Right cardiac atrium (tissue), 5 donors: ENCODE results near the gene PCBP3. TPM values are rescaled to one million over a fixed set of nuclear protein-coding genes. Genes with fewer than 3 reads are reported as not detected.

Source experiments
- ATAC-seq, 2 donors: fragments of 200-7000 bp; cut with Tn5 transposase; one replicate each; pipeline versions ENCODE4 v1.8.0 to v1.9.1; 2020; ENCODE audit warnings: moderate library complexity in 2 of 2, mild to moderate bottlenecking in 1 of 2
- DNase-seq, 3 donors: peaks; one replicate each; pipeline ENCODE4 v3.0.0-alpha.2; 2020
- H3K27ac ChIP-seq: one replicate; pipeline ENCODE4 v1.5.1; 2013; ENCODE audit warnings: mild to moderate bottlenecking, low read length, control low read depth, moderate library complexity
- H3K27me3 ChIP-seq: one replicate; pipeline ENCODE4 v1.6.1; 2013; ENCODE audit not compliant: control insufficient read depth, insufficient read depth
- H3K4me1 ChIP-seq: one replicate; pipeline ENCODE4 v1.6.1; 2013; ENCODE audit warnings: low read length; ENCODE audit not compliant: control insufficient read depth, insufficient read depth
- H3K4me3 ChIP-seq: one replicate; pipeline ENCODE4 v1.5.1; 2013; ENCODE audit warnings: low read length, control low read depth
- H3K9me3 ChIP-seq: one replicate; pipeline ENCODE4 v1.6.1; 2013; ENCODE audit warnings: low read length; ENCODE audit not compliant: control insufficient read depth
- WGBS: extraction: QIAGEN DNeasy Blood & Tissue Kit; methylation state at CpG from one replicate; pipeline ENCODE4 v1.1.7; 2013; 5-methylcytosine and 5-hydroxymethylcytosine counted together
- intact Hi-C, 4 donors: fragments of 100-400 bp; cut with DNase I; formaldehyde crosslinking; loops; one replicate each; pipeline versions ENCODE4 v1.11.0 to v1.14.0; 2022 to 2023
- polyA plus RNA-seq: library from polyadenylated mRNA; stranded (reverse); fragments of 200-250 nt; gene quantifications from one replicate; pipeline ENCODE4 v1.2.3, GENCODE V29; 2013
- total RNA-seq, 4 donors: library from RNA; stranded (reverse); fragmentation: NEBNext Ultra II Directional; extraction: Animal tissue kit (Norgen Biotek cat#: 25700); gene quantifications; one replicate each; pipeline ENCODE4 v1.2.1, GENCODE V29; 2021
- donor health status: healthy with polysubstance abuse.
- donor health status: DM: no; HTN: yes; CAD: no.
- donor health status: DM: no; HTN: no; CAD: no.
- donor health status: DM: no; HTN: yes; CAD: no; lungs with severe emphysema.
- donor health status: DM: yes; HTN: yes; CAD: no.

Gene PCBP3
- total and polyA plus RNA-seq, 5 donors, result 1.2 to 4.9 (median 3.4) TPM

DNA sequence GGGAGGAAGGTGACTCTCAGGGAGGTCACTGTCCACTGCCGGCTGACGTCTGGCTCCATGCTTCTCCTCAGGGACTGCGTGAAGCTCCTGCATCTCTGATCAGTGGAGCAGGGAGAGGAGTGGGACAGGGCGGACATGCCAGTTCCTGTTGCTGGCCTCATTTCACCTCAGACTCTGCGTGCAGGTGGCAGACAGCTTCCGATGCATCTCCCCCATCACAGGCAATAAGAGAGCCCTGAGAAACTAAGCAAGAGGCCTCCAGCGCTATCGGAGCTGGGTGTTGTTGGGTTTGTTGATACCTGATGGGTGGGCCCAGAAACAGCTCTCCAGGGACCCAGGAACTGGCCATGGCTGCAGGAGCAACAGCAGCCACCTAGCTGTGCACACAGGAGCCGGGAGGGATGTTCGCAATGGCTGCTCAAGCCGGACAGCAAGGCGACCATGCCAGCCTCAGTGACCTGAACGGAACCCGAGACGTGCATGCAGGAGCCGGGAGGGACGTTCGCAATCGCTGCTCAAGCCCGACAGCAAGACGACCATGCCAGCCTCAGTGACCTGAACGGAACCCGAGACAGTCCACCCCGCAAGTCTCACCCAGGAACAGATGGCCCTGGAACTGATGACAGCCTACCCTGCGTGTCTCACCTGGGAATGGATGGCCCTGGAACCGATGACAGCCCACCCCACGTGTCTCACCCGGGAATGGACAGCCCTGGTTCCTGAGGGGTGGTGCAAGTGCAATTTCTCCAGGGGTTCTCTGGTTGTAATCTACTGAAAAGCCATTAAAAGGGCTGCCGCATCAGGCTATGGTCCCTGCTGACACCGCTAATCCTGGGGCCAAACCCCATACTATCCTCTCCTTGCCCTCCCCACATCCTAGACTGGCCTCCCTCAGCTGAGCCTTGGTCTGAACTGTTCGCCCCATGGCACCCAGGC is 14.2 kb upstream of the PCBP3 start:
- WGBS, result 79% methylated on average over 31 of the region's 31 CpGs
- H3K4me3 ChIP-seq, result no peak overlapping the region
- intact Hi-C loops, result no loop called here
- H3K27ac ChIP-seq, result no peak overlapping the region
- no peaks in the 10 kb centered on the region for H3K27me3 ChIP-seq
- H3K9me3 ChIP-seq, result no peaks in the 10 kb centered on the region
- ATAC-seq (peak in 1 of 2 donors; percentile 16), DNase-seq (peak in 1 of 3 donors; percentile 34)
- no peaks in the 10 kb centered on the region for H3K4me1 ChIP-seq

DNA sequence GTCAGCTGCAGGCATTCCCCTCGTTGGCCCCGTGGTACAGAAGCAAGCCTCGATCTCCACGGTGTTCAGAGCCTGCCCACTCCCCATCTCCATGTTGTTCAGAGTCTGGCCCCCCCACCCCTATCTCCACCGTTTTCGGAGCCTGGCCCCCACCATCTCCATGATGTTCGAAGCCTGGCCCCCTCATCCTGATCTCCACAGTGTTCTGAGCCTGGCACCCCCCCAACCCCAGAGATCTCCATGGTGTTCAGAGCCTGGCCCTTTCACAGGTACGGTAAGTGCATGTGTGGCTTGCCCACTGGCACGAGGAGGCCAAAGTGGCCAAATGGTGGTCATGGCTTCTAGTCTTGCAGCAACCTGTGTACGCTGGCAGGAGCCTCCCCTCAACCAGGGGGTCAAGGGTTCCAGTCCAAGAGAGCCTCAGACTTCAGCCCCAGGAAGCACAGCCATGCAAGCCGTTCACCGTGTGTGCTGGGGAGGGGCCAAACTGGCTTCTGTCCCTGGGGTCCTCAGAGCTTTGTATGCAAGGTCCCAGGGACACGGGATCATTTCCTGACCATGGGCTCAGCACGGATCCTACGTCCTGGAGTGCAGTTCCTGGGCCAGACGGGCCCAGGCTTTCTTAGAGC is 13.3 kb upstream of the PCBP3 start:
- ATAC-seq, result no peak
- H3K4me1 ChIP-seq, result no peaks in the 10 kb centered on the region
- intact Hi-C loops, result no loop called here
- H3K27ac ChIP-seq, result no peak overlapping the region
- 82% methylated on average over 16 of the region's 16 CpGs for WGBS
- H3K9me3 ChIP-seq, result no peaks in the 10 kb centered on the region
- H3K27me3 ChIP-seq, result no peaks in the 10 kb centered on the region
- DNase-seq, result no peak
- no peak overlapping the region for H3K4me3 ChIP-seq

DNA sequence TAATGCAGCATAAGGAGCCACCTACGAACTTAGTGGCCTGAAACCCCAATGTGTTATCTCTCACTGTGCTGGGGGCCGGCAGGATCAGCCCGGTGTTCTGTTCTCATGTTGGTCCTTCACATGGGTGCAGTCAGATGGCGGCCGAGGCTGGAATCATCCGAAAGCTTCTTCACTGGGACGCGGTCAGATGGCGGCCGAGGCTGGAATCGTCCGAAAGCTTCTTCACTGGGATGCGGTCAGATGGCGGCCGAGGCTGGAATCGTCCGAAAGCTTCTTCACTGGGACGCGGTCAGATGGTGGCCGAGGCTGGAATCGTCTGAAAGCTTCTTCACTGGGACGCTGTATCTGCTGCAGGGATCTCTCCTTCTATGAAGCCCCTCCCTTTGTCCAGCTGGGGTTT is 12.6 kb upstream of the PCBP3 start:
- Histone ChIP-seq H3K27ac (no peak overlapping the region), H3K4me3 (no peak overlapping the region), H3K9me3 (no peaks in the 10 kb centered on the region), H3K4me1 (no peaks in the 10 kb centered on the region), H3K27me3 (no peaks in the 10 kb centered on the region)
- WGBS, result 84% methylated on average over 22 of the region's 22 CpGs
- ATAC-seq, result no peak
- intact Hi-C loops, result no loop called here
- DNase-seq, result peak in 1 of 3 donors; percentile 37

DNA sequence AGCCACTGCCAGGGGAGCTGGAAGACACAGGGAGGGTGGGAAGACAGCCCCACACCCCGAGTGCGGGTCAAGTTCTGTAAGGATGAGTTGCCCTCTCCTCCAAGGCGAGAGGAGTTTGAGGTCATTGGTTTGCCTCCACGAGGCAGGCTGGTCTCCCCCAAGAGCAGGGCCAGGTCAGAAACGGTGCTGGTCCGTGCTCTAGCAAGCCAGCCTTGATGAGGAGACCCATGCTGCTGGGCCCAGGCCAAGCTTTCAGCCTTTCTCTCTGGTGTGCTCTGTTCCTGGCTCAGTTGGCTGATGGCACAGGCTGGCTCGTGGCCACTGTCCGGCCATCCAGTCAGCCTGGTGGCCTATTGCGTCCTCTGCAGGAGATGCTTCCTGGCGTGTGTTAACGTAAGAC is 12.0 kb upstream of the PCBP3 start:
- DNase-seq (no peak), ATAC-seq (no peak)
- Histone ChIP-seq H3K27ac (no peak overlapping the region), H3K4me3 (no peak overlapping the region), H3K4me1 (no peaks in the 10 kb centered on the region), H3K27me3 (no peaks in the 10 kb centered on the region), H3K9me3 (no peaks in the 10 kb centered on the region)
- intact Hi-C loops, result no loop called here
- WGBS, result 85% methylated on average over 11 of the region's 11 CpGs

DNA sequence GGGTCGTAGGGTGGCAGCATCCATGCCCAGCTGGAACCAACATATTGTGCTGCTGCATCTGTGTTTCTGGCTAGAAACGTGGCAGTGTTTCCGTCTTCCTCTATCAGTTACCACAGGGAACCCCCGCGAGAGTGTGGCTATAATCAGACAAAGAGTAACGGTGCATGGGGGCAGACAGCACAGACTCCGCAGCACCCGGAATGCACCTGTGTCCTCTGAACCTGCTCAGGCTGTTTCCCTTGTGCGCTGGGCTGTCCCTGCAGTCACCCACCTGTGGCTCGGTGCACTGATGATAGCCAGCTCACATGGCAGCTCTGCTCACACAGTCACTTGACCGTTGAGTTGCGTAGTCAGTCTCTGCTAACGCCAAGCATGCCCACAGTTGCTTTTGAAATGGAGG is 11.4 kb upstream of the PCBP3 start:
- intact Hi-C loops, result no loop called here
- ATAC-seq, result no peak
- 85% methylated on average over 13 of the region's 13 CpGs for WGBS

DNA sequence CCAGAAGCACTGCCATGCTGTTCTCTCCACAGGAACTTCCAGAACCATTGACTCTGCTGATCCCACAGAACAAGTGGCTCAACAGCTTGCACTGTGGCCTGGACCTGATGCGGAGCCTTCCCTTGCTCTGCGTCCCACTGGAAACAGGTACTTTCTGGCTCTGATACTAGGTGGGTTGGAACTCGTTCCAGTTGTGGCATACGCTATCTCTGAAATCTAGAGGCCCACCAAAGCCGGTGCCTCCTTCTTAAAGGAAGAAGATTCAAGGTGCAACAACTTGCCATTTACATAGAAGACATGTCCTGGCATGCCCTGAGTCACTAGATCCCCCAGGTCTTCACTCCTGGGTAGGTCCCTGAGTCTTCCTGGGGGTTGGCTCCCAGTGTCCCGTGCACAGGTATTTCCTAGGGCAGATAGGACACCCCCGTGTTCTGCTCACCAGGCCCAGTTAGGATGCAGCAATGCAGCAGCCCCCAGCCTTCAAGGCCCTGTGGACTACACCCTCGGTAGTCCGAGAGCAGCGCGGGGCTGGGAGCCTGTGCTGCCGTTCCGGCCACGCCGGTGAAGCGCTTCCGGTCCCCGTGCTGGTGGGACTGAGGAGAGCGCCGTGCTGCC is 10.8 kb upstream of the PCBP3 start:
- ATAC-seq, result no peak
- DNase-seq, result no peak
- H3K4me1 ChIP-seq, result no peaks in the 10 kb centered on the region
- no peak overlapping the region for H3K4me3 ChIP-seq
- H3K27me3 ChIP-seq, result no peaks in the 10 kb centered on the region
- WGBS, result 93% methylated on average over 20 of the region's 20 CpGs
- H3K27ac ChIP-seq, result no peak overlapping the region
- no peaks in the 10 kb centered on the region for H3K9me3 ChIP-seq
- intact Hi-C loops, result no loop called here

More for the DNA sequence above, 11.4 kb upstream of the PCBP3 start:
- no peak for DNase-seq
- Histone ChIP-seq H3K4me3 (no peak overlapping the region), H3K4me1 (no peaks in the 10 kb centered on the region), H3K9me3 (no peaks in the 10 kb centered on the region), H3K27ac (no peak overlapping the region), H3K27me3 (no peaks in the 10 kb centered on the region)

DNA sequence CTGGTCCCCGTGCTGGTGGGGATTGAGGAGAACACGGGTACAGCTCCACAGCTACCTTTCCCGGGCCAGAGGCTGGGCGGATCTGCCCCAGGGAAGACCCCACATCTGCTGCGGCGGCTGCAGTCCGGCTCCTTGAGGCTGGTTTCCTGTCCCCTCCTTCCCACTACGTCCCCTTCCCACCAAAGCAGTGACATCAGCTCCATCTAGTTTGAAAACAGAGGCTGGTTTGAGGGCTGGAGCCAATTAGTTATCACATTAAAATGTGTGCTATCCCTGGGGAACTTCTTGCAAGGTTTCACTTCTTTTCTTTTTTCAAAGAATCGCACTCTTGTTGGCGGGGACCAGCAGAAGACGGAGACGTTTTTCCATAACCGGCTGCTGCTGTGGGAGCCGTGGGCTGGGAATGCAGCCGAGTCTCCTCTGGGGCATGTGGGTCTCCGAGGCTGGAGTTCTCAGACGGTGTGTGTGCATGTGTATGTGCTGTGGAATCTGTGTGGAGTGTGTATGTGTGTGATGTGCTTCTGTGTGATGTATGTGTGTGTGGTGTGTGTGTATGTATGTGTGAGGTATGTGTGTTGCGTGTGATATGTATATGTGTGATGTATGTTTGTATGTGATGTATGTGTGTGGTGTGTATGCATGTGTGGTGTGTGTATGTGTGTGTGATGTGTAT is 8.9 kb upstream of the PCBP3 start:
- no peaks in the 10 kb centered on the region for H3K9me3 ChIP-seq
- H3K27ac ChIP-seq, result no peak overlapping the region
- no peaks in the 10 kb centered on the region for H3K27me3 ChIP-seq
- DNase-seq (no peak), ATAC-seq (no peak)
- WGBS, result 67% methylated on average over 18 of the region's 18 CpGs
- no peak overlapping the region for H3K4me3 ChIP-seq
- no peaks in the 10 kb centered on the region for H3K4me1 ChIP-seq
- intact Hi-C loops, result no loop called here

DNA sequence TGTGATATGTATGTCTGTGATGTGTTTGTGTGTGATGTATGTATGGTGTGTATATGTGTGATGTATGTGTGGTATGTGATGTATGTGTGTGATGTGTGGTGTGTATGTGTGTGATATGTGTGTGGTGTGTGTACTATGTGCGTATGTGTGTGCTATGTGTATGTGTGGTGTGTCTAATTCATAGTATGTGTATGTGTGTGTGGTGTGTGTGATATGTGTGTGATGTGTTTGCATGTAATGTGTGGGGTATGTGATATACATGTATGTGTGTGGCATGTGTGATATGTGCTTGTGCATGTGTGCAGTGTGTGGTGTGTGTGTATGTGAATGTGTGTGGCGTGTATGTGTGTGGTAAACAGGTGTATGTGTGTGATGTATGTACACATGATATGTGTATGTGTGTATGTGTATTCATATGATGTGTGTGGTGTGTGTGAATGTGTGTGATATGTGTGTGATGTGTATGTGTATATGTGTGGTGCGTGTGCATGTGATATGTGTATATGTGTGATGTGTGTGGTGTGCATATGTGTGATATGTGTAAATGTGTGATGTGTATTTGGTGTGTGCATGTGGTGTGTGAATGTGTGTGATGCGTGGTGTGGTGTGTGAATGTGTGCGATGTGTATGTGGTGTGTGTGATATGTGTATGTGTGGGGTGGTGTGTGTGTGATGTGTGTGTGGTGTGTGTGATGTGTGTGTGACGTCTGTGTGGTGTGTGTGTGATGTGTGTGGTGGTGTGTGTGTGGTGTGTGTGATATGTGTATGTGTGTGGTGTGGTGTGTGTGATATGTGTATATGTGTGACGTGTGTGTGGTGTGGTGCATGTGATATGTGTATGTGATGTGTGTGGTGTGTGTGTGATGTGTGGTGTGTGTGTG is 8.0 kb upstream of the PCBP3 start:
- intact Hi-C loops, result no loop called here
- Histone ChIP-seq H3K9me3 (no peaks in the 10 kb centered on the region), H3K27me3 (no peaks in the 10 kb centered on the region), H3K4me3 (no peak overlapping the region), H3K4me1 (no peaks in the 10 kb centered on the region), H3K27ac (no peak overlapping the region)
- no peak for ATAC-seq
- WGBS, result 93% methylated on average over 7 of the region's 7 CpGs
- DNase-seq, result no peak

DNA sequence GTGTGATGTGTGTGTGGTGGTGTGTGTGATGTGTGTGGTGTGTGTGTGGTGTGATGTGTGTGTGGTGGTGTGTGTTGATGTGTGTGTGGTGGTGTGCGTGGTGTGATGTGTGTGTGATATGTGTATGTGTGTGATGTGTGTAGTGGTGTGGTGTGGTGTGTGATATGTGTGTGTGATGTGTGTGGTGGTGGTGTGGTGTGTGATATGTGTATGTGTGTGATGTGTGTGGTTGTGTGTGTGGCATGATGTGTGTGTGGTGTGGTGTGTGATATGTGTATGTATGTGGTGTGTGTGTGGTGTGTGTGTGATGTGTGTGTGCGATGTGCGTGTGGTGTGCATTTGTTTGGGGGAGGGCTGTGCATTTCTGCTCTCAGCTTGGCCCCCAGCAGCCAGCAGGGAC is 7.1 kb upstream of the PCBP3 start:
- Histone ChIP-seq H3K4me1 (no peaks in the 10 kb centered on the region), H3K9me3 (no peaks in the 10 kb centered on the region), H3K27ac (no peak overlapping the region), H3K27me3 (no peaks in the 10 kb centered on the region), H3K4me3 (no peak overlapping the region)
- intact Hi-C loops, result no loop called here
- ATAC-seq, result no peak
- DNase-seq, result no peak
- 84% methylated on average over 3 of the region's 3 CpGs for WGBS

DNA sequence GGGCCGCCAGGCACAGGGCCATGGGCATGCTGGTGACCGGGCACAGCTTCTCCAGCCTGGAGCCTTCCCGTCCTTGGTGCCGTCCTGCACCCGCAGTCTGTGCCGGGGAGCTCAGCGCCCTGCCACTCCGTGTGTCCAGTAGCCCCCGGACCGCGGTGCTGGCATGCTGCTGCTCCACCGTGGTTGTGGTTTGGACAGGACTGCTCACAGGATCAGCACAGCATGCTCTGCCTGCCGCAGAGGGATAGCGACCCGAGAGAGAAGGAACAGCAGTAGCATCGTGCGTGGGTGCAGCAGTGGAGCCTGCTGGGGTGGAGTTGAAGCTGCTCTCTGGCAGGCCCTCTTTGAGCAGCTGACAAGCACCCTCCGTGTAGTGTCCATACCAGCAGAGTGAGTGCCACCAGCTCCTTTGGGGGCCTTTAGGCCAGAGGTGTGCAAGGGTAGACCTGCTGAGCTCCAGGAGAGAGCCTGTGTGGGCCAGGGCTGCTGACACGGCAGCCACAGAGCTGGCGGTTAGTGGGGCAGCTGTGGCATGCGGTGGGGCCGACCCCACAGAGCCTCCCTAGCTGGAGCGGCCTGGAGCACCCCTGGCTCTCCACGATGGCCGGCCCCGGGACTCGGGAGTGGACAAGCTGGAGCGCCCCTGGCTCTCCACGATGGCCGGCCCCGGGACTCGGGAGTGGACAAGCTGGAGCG is 6.4 kb upstream of the PCBP3 start:
- Histone ChIP-seq H3K9me3 (no peaks in the 10 kb centered on the region), H3K4me3 (no peak overlapping the region), H3K4me1 (no peaks in the 10 kb centered on the region), H3K27me3 (no peaks in the 10 kb centered on the region), H3K27ac (no peak overlapping the region)
- intact Hi-C loops, result no loop called here
- ATAC-seq (no peak), DNase-seq (peak in 1 of 3 donors; percentile 44)
- WGBS, result 80% methylated on average over 28 of the region's 33 CpGs
